NOMO-1 treated with DMSO at 0.1 percent for 48 hours (cell line): ENCODE data around the gene DNAAF5.
"Not testable (repeated sequence)": the region's sequence is repeated elsewhere in the genome, so short reads cannot be mapped to it uniquely, and the experiment has no call there.

Experiments used
- DNase-seq: peaks from one replicate; lab custom pipeline; 2025; ENCODE audit not compliant: unreplicated experiment; lab: John Stamatoyannopoulos, UW

The DNAAF5 gene

DNA sequence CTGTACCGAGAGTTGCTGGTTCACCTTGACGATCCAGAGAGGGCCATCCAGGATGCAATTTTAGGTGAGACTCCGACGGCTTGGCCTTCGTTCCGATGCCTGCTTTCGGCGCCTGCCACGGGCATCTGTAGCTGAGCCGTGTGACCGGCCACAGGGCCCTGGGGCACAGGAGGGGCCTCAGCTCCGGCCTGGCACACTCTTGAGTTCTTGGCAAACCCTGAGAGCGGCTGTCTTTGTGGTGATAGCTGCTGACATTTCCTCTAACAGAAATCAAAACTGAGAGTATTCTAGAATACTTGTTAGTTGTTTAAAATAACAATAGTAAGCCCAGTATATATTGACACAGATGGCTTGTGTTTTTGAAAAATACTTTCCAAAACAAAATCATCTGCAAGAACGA lies 53.6 kb downstream of the DNAAF5 start:
- no peak for DNase-seq

DNA sequence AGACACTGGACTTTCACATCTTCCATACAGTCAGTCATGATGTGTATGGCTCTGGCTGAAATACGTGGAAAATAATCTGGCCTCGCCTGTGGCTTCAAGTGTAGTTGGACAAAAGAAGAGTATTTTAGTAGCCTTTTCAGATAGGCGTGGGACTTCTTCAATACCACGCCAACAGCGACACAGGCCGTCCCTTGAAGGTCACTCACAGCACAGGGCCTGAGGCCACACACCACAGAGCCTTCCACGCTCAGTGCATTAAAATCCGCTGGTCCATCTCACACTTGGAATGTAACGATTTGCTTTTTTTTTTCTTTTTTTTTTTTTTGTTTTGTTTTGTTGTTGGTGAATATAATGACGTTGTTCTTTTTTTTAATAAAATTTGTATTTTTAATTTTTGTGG lies 54.0 kb downstream of the DNAAF5 start:
- DNase-seq = no peak

DNA sequence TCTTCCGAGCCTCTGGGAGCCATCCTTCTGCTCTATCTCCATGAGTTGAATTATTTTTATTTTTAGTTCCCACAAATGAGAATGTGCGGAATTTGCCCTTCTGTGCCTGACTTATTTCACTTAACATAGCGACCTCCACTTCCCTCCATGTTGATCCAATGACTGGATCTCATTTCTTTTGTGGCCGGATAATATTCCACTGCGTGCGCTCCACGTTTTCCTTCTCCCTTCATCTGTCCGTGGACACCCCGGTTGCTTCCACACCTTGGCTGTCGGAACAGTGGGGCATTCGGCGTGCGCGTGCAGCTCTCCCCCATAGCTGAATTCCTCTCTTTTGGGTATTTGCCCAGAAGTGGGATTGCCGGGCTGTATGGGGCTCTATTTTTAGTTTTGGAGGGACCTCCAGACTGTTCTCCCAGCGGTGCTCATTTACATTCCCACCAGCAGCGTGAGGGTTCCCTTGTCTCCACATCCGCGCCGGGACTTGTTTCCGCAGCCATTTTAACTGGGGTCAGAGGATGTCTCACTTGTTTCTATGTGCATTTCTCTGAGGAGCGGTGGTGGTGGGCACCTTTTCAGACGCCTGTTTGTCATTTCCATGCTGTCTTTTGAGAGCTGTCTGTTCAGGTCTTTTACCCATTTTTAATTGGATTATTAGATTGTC lies 54.8 kb downstream of the DNAAF5 start:
- no peak for DNase-seq

DNA sequence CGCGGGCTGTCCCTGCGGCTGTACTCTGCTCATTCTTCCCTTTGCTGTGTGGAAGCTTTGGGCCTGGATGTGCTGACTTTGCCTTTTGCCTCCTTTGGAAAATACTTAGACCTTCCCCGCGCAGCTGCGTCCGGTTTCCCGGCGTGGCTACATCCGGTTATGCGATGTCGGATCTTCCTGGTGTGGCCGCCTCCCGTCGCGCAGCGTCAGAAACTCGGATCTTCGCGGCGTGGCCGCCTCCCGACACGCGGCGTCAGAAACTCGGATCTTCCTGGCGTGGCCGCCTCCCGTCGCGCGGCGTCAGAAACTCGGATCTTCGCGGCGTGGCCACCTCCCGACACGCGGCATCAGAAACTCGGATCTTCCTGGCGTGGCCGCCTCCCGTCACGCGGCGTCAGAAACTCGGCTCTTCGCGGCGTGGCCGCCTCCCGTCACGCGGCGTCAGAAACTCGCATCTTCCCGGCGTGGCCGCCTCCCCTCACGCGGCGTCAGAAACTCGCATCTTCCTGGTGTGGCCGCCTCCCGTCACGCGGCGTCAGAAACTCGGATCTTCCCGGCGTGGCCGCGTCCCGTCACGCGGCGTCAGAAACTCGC lies 55.5 kb downstream of the DNAAF5 start:
- no peak for DNase-seq

DNA sequence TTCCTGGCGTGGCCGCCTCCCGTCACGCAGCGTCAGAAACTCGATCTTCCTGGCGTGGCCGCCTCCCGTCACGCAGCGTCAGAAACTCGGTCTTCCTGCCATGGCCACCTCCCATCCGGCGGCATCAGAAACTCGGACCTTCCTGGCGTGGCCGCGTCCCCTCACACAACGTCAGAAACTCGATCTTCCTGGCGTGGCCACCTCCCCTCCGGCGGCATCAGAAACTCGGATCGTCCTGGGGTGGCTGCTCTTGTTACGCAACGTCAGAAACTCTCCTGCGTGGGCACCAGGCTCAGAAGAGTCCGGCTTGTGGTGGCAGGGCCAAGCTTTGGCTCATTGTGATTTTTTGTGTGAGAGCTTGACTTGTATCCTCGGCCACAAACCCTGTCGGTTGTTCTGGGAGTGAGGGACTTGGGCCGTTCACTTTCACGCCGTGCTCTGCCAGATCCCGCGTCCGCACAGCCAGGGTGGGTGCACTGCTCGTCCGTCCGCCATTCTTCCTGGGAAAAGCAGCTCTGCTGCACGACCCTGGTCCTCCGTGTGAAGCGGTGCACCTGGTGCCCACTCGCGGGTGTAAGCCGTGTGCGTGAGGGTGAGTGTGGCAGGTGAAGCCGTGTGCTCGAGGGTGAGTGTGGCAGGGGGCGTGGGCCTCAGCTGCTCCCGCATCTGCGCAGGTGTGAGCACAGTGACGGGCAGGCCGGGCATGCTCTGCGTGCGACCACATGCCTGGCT lies 56.4 kb downstream of the DNAAF5 start:
- no peak for DNase-seq

DNA sequence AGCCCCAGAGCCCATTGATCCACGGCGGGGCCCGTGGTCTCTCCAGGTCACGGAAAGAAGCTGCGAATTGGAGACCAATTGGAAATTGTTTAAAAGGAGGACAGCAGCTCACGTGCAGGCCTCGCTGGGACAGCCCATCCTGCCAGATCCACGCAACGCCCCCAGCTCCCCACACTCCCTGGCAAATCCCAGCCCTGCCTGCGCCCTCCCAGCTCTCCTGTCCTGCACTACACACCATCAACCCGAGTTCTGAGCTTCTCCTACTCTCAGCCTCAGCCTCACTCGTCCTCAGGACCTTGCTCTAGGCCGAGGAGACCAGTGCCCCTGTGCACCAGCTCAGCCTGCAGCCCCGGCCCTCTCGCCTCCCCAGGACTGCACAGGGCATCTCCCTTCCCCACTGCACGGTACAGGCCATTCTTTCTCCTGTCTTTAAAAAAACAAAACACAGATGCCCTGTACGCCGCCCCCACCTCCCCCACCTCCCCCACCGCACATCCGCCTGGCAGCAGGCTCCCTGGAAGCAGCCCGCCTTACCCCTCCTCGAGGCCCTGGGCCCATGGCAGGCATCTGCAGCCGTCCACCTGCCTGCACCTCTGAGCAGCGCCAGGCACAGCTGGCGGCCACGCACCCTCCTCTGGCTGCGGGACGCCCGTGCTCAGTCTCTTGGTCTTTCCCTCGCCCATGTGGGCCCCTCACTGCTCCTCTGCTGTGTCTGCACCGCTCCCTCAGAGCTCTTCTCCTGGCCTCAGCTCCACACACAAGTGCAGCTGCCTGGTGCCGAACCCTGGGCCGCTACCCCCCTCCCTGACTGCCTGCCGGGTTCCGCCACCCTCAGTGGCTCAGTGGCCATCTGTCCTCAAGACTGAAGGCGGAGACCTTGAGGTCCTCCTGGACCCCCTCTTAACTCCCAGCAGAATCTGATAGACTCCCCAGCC lies 57.3 kb downstream of the DNAAF5 start:
- no peak for DNase-seq

DNA sequence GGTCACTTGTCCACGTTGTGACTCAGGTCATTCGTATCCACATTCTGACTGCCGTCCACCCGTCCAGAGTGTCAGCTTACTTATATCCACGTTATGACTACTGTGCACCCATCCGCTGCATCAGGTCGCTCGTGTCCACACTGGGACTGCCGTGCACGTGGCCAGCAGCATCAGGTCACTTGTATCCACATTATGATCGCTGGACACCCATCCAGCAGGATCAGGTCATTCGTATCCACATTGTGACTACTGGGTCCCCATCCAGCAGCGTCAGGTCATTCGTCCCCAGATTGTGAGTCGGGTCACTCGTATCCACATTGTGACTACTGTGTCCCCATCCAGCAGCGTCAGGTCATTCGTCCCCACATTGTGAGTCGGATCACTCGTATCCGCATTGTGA lies 58.5 kb downstream of the DNAAF5 start:
- DNase-seq = no peak

DNA sequence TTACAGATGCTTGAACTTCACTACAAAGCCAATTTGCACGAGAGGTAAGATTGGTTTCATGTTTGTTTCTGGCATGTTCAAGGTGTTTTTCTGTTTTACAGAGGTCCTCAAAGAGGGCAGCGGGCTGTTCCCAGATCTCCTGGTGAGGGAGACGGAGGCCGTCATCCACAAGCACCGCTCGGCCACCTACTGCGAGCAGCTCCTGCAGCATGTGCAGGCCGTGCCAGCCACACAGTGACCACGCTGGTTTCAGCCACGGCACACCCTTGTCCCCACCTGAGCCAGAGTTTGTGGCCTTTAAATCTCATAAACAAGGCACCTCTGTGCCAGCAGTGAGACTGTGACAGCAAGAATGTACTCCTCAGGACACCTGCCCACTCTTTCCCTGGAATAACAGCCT lies 58.9 kb downstream of the DNAAF5 start:
- no peak for DNase-seq

DNA sequence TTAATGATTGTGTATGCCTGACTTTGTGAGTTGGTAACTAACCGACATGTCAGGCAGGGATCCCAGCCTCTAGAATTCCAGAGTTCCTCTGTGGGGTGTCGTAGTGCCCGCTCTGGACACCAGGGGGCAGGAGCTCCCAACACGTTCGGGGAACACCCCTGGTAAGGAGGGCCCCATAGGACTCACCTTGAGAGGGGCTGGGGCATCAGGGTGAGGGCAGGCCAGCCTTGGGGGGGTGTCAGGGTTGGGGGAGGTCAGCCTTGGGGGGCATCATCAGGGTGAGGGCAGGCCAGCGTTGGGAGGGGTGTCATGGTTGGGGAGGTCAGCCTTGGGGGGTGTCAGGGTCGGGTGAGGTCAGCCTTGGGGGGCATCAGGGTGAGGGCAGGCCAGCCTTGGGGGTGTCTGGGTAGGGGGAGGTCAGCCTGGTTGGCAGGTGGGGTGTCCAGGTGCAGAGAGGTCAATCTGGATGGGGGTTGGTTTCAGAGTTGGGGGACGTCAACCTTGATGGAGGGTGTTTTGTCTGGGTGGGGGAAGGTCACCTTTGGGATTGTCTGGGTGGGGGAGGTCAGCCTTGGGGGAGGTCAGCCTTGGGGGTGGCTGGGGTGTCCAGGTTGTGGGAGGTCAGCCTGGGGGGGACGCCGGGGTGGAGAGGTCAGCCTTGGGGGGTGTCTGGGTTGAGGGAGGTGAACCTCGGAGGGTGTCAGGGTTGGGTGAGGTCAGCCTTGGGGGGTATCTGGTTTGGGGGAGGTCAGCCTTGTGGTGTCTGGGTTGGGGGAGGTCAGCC lies 60.2 kb downstream of the DNAAF5 start:
- no peak for DNase-seq

DNA sequence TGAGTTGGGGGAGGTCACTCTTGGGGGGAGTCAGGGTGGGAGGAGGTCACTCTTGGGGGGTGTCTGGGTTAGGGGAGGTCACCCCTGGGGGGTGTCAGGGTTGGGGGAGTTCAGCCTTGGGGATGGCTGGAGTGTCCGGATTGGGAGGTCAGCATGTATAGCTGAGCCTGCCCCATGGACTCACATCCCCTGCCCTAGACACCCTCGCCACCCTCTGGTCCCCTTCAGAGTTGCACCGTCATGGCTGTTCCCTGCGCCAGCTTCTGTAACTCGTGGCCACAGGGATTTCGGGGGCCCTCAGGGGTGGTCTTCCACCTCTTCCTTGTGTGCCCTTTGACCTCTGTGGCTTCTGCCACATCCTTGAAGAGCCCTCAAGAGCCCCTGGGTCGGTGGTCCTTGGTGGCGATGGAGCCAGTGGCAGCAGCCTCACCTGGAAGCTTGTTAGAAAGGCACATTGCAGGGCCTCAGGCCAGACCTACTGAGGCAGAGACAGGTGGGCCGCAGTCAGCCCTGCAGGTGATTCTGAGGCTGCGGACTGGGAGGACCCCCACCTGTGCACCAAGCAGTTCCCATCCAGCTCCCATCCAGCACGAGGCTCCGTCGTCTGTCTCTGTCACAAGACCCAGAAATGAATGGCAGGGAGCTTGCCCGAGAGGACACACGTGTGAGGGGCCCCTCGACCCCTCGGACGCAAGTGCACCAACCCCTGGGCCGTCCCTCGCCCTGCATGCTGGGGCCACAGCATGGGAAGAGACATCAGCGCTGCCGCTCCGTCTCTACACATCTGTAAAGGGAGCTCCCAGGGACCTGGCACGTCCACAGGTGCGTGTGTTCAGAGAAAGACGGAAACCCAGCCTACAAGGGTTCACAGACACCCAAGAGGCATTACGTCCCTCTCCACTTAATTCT lies 61.1 kb downstream of the DNAAF5 start:
- DNase-seq = no peak

DNA sequence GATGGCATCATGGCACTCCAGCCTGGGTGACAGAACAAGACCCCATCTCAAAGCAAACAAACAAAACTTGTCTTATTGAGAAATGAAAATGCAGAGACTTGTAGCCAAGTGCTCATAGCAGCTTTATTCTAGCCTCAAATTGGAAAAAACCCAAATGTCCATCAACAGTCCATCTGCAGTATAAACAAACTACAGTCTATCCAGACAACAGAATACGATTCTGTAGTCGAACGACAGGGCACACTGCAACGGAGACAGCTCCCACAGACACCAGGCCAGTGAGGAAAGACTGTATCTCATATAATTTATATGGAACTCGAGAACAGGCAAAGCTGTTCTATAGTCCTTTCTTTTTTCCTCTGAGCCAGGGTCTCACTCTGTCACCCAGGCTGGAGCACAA lies 65.0 kb downstream of the DNAAF5 start:
- DNase-seq = no peak

DNA sequence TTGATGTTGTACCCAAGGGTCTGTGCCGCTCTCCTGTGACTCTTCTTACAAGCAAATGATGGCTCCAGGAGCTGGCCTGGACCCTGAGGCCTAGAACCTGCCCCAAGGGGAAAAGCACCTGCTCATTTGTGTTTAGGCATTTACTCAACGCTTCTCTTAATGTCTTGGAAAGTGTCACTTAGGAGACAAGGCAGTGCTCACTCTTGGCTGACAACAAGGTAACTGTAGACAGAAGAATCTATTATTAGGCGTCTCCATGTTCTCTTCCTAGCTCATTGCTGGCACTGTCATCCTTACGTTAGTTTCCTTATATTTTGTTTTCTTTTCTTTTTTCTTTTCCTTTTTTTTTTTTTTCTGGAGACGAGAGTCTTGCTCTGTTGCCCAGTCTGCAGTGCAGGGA lies 67.7 kb downstream of the DNAAF5 start:
- no peak for DNase-seq

DNA sequence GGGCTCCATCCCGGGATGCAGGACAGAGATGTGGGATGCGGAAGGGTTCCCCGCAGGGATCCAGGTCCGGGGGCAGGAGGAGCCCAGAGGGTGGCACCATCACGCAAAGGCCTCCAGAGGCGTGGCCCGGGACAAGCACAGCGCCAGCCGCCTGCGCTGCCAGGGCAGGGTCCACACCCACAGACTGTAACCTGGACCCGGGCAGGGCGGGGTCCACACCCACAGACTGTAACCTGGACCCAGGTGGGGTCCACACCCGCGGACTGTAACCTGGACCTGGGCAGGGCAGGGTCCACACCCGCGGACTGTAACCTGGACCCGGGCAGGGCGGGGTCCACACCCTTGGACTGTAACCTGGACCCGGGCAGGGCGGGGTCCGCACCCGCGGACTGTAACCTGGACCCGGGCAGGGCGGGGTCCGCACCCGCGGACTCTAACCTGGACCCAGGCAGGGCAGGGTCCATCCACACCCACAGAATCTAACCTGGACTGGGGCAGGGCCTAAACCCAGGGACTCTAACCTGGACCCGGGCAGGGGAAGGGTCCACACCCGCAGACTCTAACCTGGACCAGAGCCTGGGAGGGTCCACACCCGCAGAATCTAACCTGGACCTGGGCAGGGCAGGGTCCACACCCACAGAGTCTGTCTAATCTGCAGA lies 68.3 kb downstream of the DNAAF5 start:
- no peak for DNase-seq

DNA sequence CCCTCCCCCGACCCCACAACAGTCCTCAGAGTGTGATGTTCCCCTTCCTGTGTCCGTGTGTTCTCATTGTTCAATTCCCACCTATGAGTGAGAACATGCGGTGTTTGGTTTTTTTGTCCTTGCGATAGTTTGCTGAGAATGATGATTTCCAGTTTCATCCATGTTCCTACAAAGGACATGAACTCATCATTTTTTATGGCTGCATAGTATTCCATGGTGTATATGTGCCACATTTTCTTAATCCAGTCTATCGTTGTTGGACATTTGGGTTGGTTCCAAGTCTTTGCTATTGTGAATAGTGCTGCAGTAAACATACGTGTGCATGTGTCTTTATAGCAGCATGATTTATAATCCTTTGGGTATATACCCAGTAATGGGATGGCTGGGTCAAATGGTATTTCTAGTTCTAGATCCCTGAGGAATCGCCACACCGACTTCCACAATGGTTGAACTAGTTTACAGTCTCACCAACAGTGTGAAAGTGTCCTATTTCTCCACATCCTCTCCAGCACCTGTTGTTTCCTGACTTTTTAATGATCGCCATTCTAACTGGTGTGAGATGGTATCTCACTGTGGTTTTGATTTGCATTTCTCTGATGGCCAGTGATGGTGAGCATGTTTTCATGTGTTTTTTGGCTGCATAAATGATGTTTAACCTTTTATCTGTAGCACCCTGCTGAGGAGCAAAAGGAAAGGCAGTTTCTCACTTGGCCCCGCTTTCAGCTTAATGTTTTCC lies 70.1 kb downstream of the DNAAF5 start:
- not testable (repeated sequence) for DNase-seq

DNA sequence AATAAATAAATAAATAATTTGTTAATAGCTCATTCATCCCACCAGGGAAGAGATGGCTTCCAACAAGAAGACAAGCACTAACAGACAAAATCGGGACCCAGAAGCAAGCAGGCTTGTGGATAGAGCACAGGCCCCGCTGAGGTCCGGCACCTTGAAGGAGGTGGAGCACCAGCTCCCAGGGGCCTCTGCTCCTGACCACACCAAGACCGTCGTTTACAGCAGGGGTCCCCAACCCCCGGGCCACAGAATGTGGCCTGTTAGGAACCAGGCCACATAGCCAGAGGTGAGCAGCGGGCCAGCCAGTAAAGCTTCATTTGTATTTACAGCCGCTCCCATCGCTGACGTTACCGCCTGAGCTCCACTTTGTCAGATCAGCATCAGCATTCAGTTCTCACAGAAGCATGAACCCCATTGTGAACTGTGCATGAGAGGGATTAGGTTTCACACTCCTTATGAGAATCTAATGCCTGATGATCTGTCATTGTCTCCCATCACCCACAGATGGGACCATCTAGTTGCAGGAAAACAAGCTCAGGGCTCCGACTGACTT lies 72.5 kb downstream of the DNAAF5 start:
- DNase-seq = no peak

DNA sequence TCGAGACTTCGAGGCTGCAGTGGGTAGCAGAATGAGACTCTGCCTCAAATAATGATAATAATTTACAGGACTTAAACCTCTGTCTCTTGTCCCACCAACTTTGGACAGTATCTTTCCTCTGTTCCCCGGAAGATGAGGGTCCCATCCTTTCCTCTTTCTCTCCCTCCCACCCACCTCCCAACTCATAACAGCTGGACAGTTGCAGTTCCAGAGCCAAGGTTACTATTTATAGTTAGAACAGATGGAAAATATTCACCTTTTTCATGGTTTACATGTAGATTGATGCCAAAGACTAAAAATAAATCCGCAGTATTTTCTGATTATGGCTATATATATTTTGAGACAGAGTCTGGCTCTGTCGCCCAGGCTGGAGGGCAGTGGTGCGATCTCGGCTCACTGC lies 74.2 kb downstream of the DNAAF5 start:
- no peak for DNase-seq

DNA sequence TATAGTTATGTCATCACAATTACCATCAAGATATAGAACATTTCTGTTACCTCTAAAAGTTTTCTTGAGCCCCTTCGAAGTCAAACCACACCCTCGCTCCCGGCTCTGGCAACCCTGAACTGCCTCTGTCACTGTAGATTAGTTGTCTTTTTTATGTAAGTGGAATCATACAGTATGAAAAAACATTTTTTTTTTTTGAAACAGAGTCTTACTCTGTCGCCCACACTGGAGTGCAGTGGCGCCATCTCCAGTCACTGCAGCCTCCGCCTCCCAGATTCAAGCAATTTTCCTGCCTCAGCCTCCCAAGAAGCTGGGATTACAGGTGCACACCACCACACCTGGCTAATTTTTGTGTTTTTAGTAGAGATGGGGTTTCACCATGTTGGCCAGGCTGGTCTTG lies 74.9 kb downstream of the DNAAF5 start:
- not testable (repeated sequence) for DNase-seq

DNA sequence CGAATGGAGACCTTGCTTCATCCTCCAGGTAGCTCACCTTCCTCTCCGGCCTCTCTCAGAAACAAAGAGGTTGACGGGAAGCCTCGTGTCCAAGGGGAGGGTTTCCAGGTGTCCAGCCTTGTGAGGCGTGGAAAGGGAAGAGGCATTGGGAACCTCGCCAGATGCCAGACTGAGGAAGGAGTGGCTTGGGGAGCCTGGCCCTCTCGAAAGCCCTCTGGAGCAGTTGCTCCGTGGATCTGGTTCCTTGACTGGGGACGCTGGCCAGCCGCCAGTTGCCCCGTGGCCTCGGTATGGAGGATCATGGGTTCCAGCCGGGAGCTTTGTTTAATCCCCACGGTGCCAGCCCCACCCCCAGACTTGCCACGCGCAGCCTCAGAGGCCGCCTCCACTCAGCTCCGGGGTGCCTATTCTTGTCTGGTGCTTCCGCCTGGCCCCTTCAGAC lies 75.5 kb downstream of the DNAAF5 start:
- DNase-seq = no peak
